Esophagus squamous epithelium (tissue), 5 donors: ENCODE measurements around the gene PGR. TPM values are rescaled to one million over a fixed set of nuclear protein-coding genes. Genes with fewer than 3 reads are reported as not detected.

Source experiments
- DNase-seq: peaks from one replicate; lab custom pipeline; 2025; lab: John Stamatoyannopoulos, UW
- H3K27ac ChIP-seq, 4 donors: fragments of 200-600 bp; sonication (generic); one replicate each; pipeline ENCODE4 v1.5.1; 2016 to 2019; ENCODE audit warnings: mild to moderate bottlenecking in 1 of 4
- H3K27me3 ChIP-seq, 4 donors: fragments of 200-600 bp; sonication (generic); 1 replicate in 3 of 4; 2 replicates in 1 of 4; pipeline versions ENCODE4 v1.5.1 to v1.6.0; 2017 to 2021; ENCODE audit warnings: antibody characterized with exemption in 1 of 4
- H3K36me3 ChIP-seq, 3 donors: fragments of 200-600 bp; sonication (generic); one replicate each; pipeline ENCODE4 v1.5.1; 2016 to 2019
- H3K4me1 ChIP-seq, 3 donors: fragments of 200-600 bp; sonication (generic); one replicate each; pipeline ENCODE4 v1.5.1; 2017 to 2019
- H3K4me3 ChIP-seq, 4 donors: fragments of 200-600 bp; sonication (generic); 1 replicate in 3 of 4; 2 replicates in 1 of 4; pipeline ENCODE4 v1.5.1; 2016 to 2019; ENCODE audit warnings: mild to moderate bottlenecking in 2 of 4, moderate library complexity in 1 of 4
- H3K9me3 ChIP-seq, 3 donors: fragments of 200-600 bp; sonication (generic); one replicate each; pipeline ENCODE4 v1.5.1; 2016 to 2019
- CTCF ChIP-seq, 6 experiments: fragments of 450-650 bp in 4 of 6; fragments of 200-600 bp in 2 of 6; sonication (generic) in 2 of 6; IDR thresholded peaks; one replicate each; pipeline ENCODE4 v1.5.1; 2016 to 2019; ENCODE audit warnings: antibody characterized with exemption in 6 of 6, mild to moderate bottlenecking in 4 of 6, moderate library complexity in 4 of 6
- POLR2A ChIP-seq, 4 donors: fragments of 450-650 bp; IDR thresholded peaks; one replicate each; pipeline ENCODE4 v1.6.1; 2017; ENCODE audit warnings: antibody characterized with exemption in 4 of 4, mild to moderate bottlenecking in 4 of 4, moderate library complexity in 3 of 4
- WGBS, 2 donors: methylation state at CpG; one replicate each; pipeline ENCODE4 v1.1.5; 2018; 5-methylcytosine and 5-hydroxymethylcytosine counted together
- intact Hi-C: fragments of 100-400 bp; cut with DNase I; formaldehyde crosslinking; loops from one replicate; pipeline ENCODE4 v1.15.0; 2022
- total RNA-seq, 4 donors: library from RNA; depleted of rRNA; stranded (reverse); fragments of >200 nt; gene quantifications; one replicate each; pipeline ENCODE4 v1.1.0, GENCODE V29; 2016
- donor health status: DM: yes; HTN: yes; CAD: no.

The PGR gene
- 1 to 10 TPM in 1 of 4 donors, under 1 TPM in 3; under 0.01 to 1.3 (median 0.29) TPM for total RNA-seq

GRCh38 chr11:101129203-101129943 lies at the start of gene PGR:
Gene PGR (minus strand): TSS chr11:101129813. CDS start chr11:101129070, 743 bp downstream.
- intact Hi-C loops = no loop called here
- H3K27ac ChIP-seq = no peak within 1 kb of the TSS
- peaks cover 13 to 32% (median 14%) of the 10 kb centered on the region in 3 donors for H3K4me1 ChIP-seq
- no peak for TF ChIP-seq CTCF (IDR thresholded peaks at IDR 0.05)
- TF ChIP-seq POLR2A (IDR thresholded peaks at IDR 0.05) = no peak
- no peak for DNase-seq
- H3K36me3 ChIP-seq = no peaks in the 10 kb centered on the region
- H3K27me3 ChIP-seq = peaks cover 9 to 82% (median 25%) of the 10 kb centered on the region in 4 donors
- whole genome bisulfite sequencing, 2 donors = 0 to 6% methylated on average over 9 to 19 of the region's 38 CpGs
- H3K9me3 ChIP-seq = no peaks in the 10 kb centered on the region
- H3K4me3 ChIP-seq = peak within 1 kb of the TSS; percentile 32 to 70 (median 55)

- H3K27ac ChIP-seq = no peak overlapping the region
- no peak for TF ChIP-seq POLR2A (IDR thresholded peaks at IDR 0.05)
- TF ChIP-seq CTCF (IDR thresholded peaks at IDR 0.05) = no peak
- no peaks in the 10 kb centered on the region for H3K4me1 ChIP-seq
- no peak for DNase-seq
- H3K4me3 ChIP-seq = no peak overlapping the region
- H3K36me3 ChIP-seq = no peaks in the 10 kb centered on the region
- 78% methylated on average over 3 of the region's 3 CpGs for WGBS, 2 donors
- no peaks in the 10 kb centered on the region for H3K9me3 ChIP-seq
- H3K27me3 ChIP-seq = no peaks in the 10 kb centered on the region
- intact Hi-C loops = no loop called here
These were observed 46.8 kb upstream of the PGR start for GRCh38 chr11:101176381-101176780.

GRCh38 chr11:101169944-101170343 lies 40.3 kb upstream of the PGR start:
- no peak for DNase-seq
- no peak for TF ChIP-seq CTCF (IDR thresholded peaks at IDR 0.05)
- no peak for TF ChIP-seq POLR2A (IDR thresholded peaks at IDR 0.05)
- H3K9me3 ChIP-seq = no peaks in the 10 kb centered on the region
- H3K36me3 ChIP-seq = no peaks in the 10 kb centered on the region
- no peak overlapping the region for H3K4me3 ChIP-seq
- no peak overlapping the region for H3K27ac ChIP-seq
- 36 to 37% methylated on average over 2 of the region's 2 CpGs for WGBS, 2 donors
- no peaks in the 10 kb centered on the region for H3K27me3 ChIP-seq
- no peaks in the 10 kb centered on the region for H3K4me1 ChIP-seq
- intact Hi-C loops = no loop called here

GRCh38 chr11:101166038-101166437 lies 36.4 kb upstream of the PGR start:
- Histone ChIP-seq H3K4me3 (no peak overlapping the region), H3K4me1 (no peaks in the 10 kb centered on the region), H3K27me3 (no peaks in the 10 kb centered on the region), H3K36me3 (no peaks in the 10 kb centered on the region), H3K9me3 (no peaks in the 10 kb centered on the region), H3K27ac (no peak overlapping the region)
- WGBS, 2 donors = 60 to 85% methylated on average over 1 of the region's 1 CpG
- DNase-seq = no peak
- intact Hi-C loops = no loop called here
- TF ChIP-seq CTCF (IDR thresholded peaks at IDR 0.05) = no peak
- TF ChIP-seq POLR2A (IDR thresholded peaks at IDR 0.05) = no peak

GRCh38 chr11:101158119-101158518 lies 28.5 kb upstream of the PGR start:
- no peaks in the 10 kb centered on the region for H3K27me3 ChIP-seq
- 25 to 83% methylated on average over 1 of the region's 2 CpGs for WGBS, 2 donors
- H3K9me3 ChIP-seq = peaks cover 0 to 15% (median 4%) of the 10 kb centered on the region in 3 donors
- no peaks in the 10 kb centered on the region for H3K4me1 ChIP-seq
- intact Hi-C loops = no loop called here
- H3K36me3 ChIP-seq = no peaks in the 10 kb centered on the region
- TF ChIP-seq POLR2A (IDR thresholded peaks at IDR 0.05) (no peak), CTCF (IDR thresholded peaks at IDR 0.05) (no peak)
- DNase-seq = no peak
- no peak overlapping the region for H3K27ac ChIP-seq
- no peak overlapping the region for H3K4me3 ChIP-seq
